Measurements from ENCODE around the gene IL17A.
"Not testable (repeated sequence)": the region's sequence is repeated elsewhere in the genome, so short reads cannot be mapped to it uniquely, and the experiment has no call there.

IL17A gene

GRCh38 chr6:52164319-52165094 is 21.7 kb upstream of the IL17A start:
- DNase-seq, result no peak

- DNase-seq, result no peak
These were observed 18.9 kb upstream of the IL17A start for GRCh38 chr6:52167267-52167666.

- not testable (repeated sequence) for DNase-seq
These were observed 17.8 kb upstream of the IL17A start for GRCh38 chr6:52168351-52168750.

- DNase-seq, result no peak
These were observed 12.1 kb upstream of the IL17A start for GRCh38 chr6:52174118-52174517.

GRCh38 chr6:52176550-52176949 is 9.6 kb upstream of the IL17A start:
- DNase-seq, result no peak

GRCh38 chr6:52177961-52178360 is 8.2 kb upstream of the IL17A start:
- DNase-seq, result no peak

- no peak for DNase-seq
These were observed 5.2 kb upstream of the IL17A start for GRCh38 chr6:52180787-52181558.

- DNase-seq, result no peak
These were observed 3.0 kb upstream of the IL17A start for GRCh38 chr6:52183131-52183713.

GRCh38 chr6:52186480-52186879 is 305 bp downstream of the IL17A start:
- no peak for DNase-seq

- no peak for DNase-seq
These were observed 923 bp downstream of the IL17A start for GRCh38 chr6:52187098-52187497.

GRCh38 chr6:52189974-52190373 is 3.8 kb downstream of the IL17A start:
- DNase-seq, result no peak

- no peak for DNase-seq
These were observed 4.2 kb downstream of the IL17A start for GRCh38 chr6:52190409-52190808.

- DNase-seq, result no peak
These were observed 5.6 kb downstream of the IL17A start for GRCh38 chr6:52191824-52192223.

- DNase-seq, result no peak
These were observed 9.7 kb downstream of the IL17A start for GRCh38 chr6:52195886-52196285.

GRCh38 chr6:52200088-52200487 is 13.9 kb downstream of the IL17A start:
- DNase-seq, result not testable (repeated sequence)

GRCh38 chr6:52201046-52201445 is 14.9 kb downstream of the IL17A start:
- no peak for DNase-seq

GRCh38 chr6:52201493-52201892 is 15.3 kb downstream of the IL17A start:
- DNase-seq, result no peak

- no peak for DNase-seq
These were observed 20.9 kb downstream of the IL17A start for GRCh38 chr6:52207066-52207465.

- DNase-seq, result no peak
These were observed 22.4 kb downstream of the IL17A start for GRCh38 chr6:52208612-52209011.

GRCh38 chr6:52209770-52210169 is 23.6 kb downstream of the IL17A start:
- DNase-seq, result no peak

- no peak for DNase-seq
These were observed 24.1 kb downstream of the IL17A start for GRCh38 chr6:52210227-52210626.

GRCh38 chr6:52213127-52213526 is 27.0 kb downstream of the IL17A start:
- DNase-seq, result no peak

GRCh38 chr6:52215787-52216186 is 29.6 kb downstream of the IL17A start:
- DNase-seq, result no peak
